H9 (cell line): ENCODE results near the gene ABCD4. TPM values are rescaled to one million over a fixed set of nuclear protein-coding genes. Genes with fewer than 3 reads are reported as not detected.
A peak's percentile ranks its signal among the peaks of the same experiment; 100 is the strongest.

ENCODE experiments used
- DNase-seq: peaks from one replicate; pipeline ENCODE4 v3.0.0-alpha.2; 2017
- H2AFZ ChIP-seq: one replicate; pipeline ENCODE4 v1.6.1; 2013; ENCODE audit warnings: mild to moderate bottlenecking, low read length, control low read depth, moderate library complexity
- H2AK5ac ChIP-seq: 2 replicates; pipeline ENCODE4 v1.6.1; 2013; ENCODE audit warnings: low read length, control low read depth, mixed read lengths; ENCODE audit not compliant: insufficient read length
- H2BK120ac ChIP-seq: one replicate; pipeline ENCODE4 v1.6.1; 2013; ENCODE audit warnings: low read depth, mild to moderate bottlenecking, low read length, control low read depth, inconsistent platforms; ENCODE audit not compliant: poor library complexity, severe bottlenecking
- H2BK12ac ChIP-seq: 2 replicates; pipeline ENCODE4 v1.6.1; 2013; ENCODE audit warnings: low read length, control low read depth, mixed read lengths, low read depth; ENCODE audit not compliant: insufficient read length
- H2BK15ac ChIP-seq: 2 replicates; pipeline ENCODE4 v1.6.1; 2013; ENCODE audit warnings: low read depth, low read length, control low read depth
- H2BK20ac ChIP-seq: one replicate; pipeline ENCODE4 v1.6.1; 2013; ENCODE audit warnings: low read depth, mild to moderate bottlenecking, low read length, control low read depth, inconsistent platforms; ENCODE audit not compliant: poor library complexity, severe bottlenecking
- H2BK5ac ChIP-seq: 2 replicates; pipeline ENCODE4 v1.6.1; 2013; ENCODE audit warnings: low read length, control low read depth, mixed read lengths; ENCODE audit not compliant: insufficient read length
- H3K14ac ChIP-seq: 2 replicates; pipeline ENCODE4 v1.6.1; 2013; ENCODE audit warnings: low read length, control low read depth; ENCODE audit not compliant: insufficient read depth
- H3K18ac ChIP-seq: 2 replicates; pipeline ENCODE4 v1.6.1; 2013; ENCODE audit warnings: low read depth, mild to moderate bottlenecking, mixed read lengths, low read length, control low read depth; ENCODE audit not compliant: insufficient read length
- H3K23ac ChIP-seq: 2 replicates; pipeline ENCODE4 v1.6.1; 2013; ENCODE audit warnings: low read length, control low read depth, mixed read lengths, low read depth; ENCODE audit not compliant: insufficient read length
- H3K23me2 ChIP-seq: 2 replicates; pipeline ENCODE4 v1.6.1; 2013; ENCODE audit warnings: low read depth, mild to moderate bottlenecking, mixed read lengths, low read length, control low read depth; ENCODE audit not compliant: insufficient read length, poor library complexity, severe bottlenecking
- H3K27ac ChIP-seq: 2 replicates; pipeline ENCODE4 v1.5.1; 2013; ENCODE audit warnings: low read length, control low read depth, mixed read lengths, low read depth; ENCODE audit not compliant: insufficient read length
- H3K27me3 ChIP-seq: 2 replicates; pipeline ENCODE4 v1.6.1; 2013; ENCODE audit warnings: low read length, control low read depth, inconsistent platforms; ENCODE audit not compliant: insufficient read depth
- H3K4ac ChIP-seq: 2 replicates; pipeline ENCODE4 v1.6.1; 2013; ENCODE audit warnings: low read depth, mild to moderate bottlenecking, control low read depth, inconsistent platforms, low read length, moderate library complexity
- H3K4me1 ChIP-seq: 2 replicates; pipeline ENCODE4 v1.6.1; 2013; ENCODE audit warnings: low read length, control low read depth, inconsistent platforms; ENCODE audit not compliant: insufficient read depth
- H3K4me2 ChIP-seq: 2 replicates; pipeline ENCODE4 v1.6.1; 2013; ENCODE audit warnings: low read length, control low read depth, mixed read lengths; ENCODE audit not compliant: insufficient read length, insufficient read depth
- H3K56ac ChIP-seq: 2 replicates; pipeline ENCODE4 v1.6.1; 2013; ENCODE audit warnings: low read depth, mild to moderate bottlenecking, mixed read lengths, low read length, control low read depth; ENCODE audit not compliant: insufficient read length
- H3K79me1 ChIP-seq: 2 replicates; pipeline ENCODE4 v1.6.1; 2013; ENCODE audit warnings: low read depth, mild to moderate bottlenecking, moderate library complexity, low read length, control low read depth, inconsistent platforms; ENCODE audit not compliant: insufficient read depth, poor library complexity, severe bottlenecking
- H3K79me2 ChIP-seq: 2 replicates; pipeline ENCODE4 v1.6.1; 2013; ENCODE audit warnings: low read length, control low read depth, inconsistent platforms; ENCODE audit not compliant: insufficient read depth
- H3K9ac ChIP-seq: 2 replicates; pipeline ENCODE4 v1.6.1; 2013; ENCODE audit warnings: low read length, control low read depth, mixed read lengths; ENCODE audit not compliant: insufficient read length; ENCODE audit errors: extremely low read depth
- H3K9me3 ChIP-seq: one replicate; pipeline ENCODE4 v1.6.1; 2013; ENCODE audit warnings: low read depth, low read length, inconsistent platforms; ENCODE audit not compliant: control insufficient read depth
- H3T11ph ChIP-seq: one replicate; pipeline ENCODE4 v1.6.1; 2013; ENCODE audit warnings: mild to moderate bottlenecking, low read length, control low read depth, inconsistent platforms
- H4K20me1 ChIP-seq: one replicate; pipeline ENCODE4 v1.6.1; 2013; ENCODE audit not compliant: control insufficient read depth, insufficient read length, insufficient read depth
- H4K5ac ChIP-seq: 2 replicates; pipeline ENCODE4 v1.6.1; 2013; ENCODE audit warnings: low read depth, mild to moderate bottlenecking, mixed read lengths, low read length, control low read depth; ENCODE audit not compliant: insufficient read length
- H4K8ac ChIP-seq: replicated peaks from 2 replicates; pipeline ENCODE4 v1.6.1; 2013; ENCODE audit warnings: low read length, control low read depth, mixed read lengths, low read depth; ENCODE audit not compliant: insufficient read length
- H4K91ac ChIP-seq: 2 replicates; pipeline ENCODE4 v1.6.1; 2013; ENCODE audit warnings: low read depth, mild to moderate bottlenecking, moderate library complexity, mixed read lengths, low read length, control low read depth; ENCODE audit not compliant: insufficient read length
- H3K27ac Mint-ChIP-seq, 3 experiments: 2 replicates in 2 of 3; 3 replicates in 1 of 3; pipeline ENCODE4 v1.8.0; 2020 to 2021; ENCODE audit warnings: mixed read lengths in 3 of 3, mild to moderate bottlenecking in 1 of 3, moderate library complexity in 1 of 3
- H3K27me3 Mint-ChIP-seq: 2 replicates; pipeline ENCODE4 v1.8.0; 2021; ENCODE audit warnings: low read depth, mild to moderate bottlenecking, moderate library complexity, mixed read lengths
- H3K36me3 Mint-ChIP-seq, 3 experiments: 2 replicates in 2 of 3; 3 replicates in 1 of 3; pipeline ENCODE4 v1.8.0; 2020 to 2021; ENCODE audit warnings: low read depth in 3 of 3, mixed read lengths in 3 of 3; ENCODE audit not compliant: insufficient read depth in 1 of 3
- H3K4me1 Mint-ChIP-seq, 2 experiments: 2 replicates each; pipeline ENCODE4 v1.8.0; 2020; ENCODE audit warnings: mixed read lengths in 2 of 2
- H3K4me3 Mint-ChIP-seq, 2 experiments: 2 replicates in 1 of 2; 3 replicates in 1 of 2; pipeline ENCODE4 v1.8.0; 2020 to 2021; ENCODE audit warnings: mild to moderate bottlenecking in 2 of 2, mixed read lengths in 2 of 2, moderate library complexity in 1 of 2
- H3K9me3 Mint-ChIP-seq, 2 experiments: 2 replicates in 1 of 2; 3 replicates in 1 of 2; pipeline ENCODE4 v1.8.0; 2020; ENCODE audit warnings: mild to moderate bottlenecking in 2 of 2, mixed read lengths in 2 of 2, moderate library complexity in 1 of 2
- WGBS: extraction: QIAGEN DNeasy Blood & Tissue Kit; methylation state at CpG from one replicate; pipeline ENCODE4 v1.1.7; 2013; ENCODE audit warnings: missing lambda C conversion rate, low lambda C conversion rate, mixed read lengths; ENCODE audit not compliant: insufficient read length; ENCODE audit errors: extremely low coverage; 5-methylcytosine and 5-hydroxymethylcytosine counted together
- total RNA-seq: library from RNA; stranded (reverse); gene quantifications from 2 replicates; pipeline ENCODE4 v1.2.1, GENCODE V29; 2021
- TF ChIP-seq, protein P1 (sequence below): fragments of 200-600 bp; sonication (generic); conservative IDR thresholded peaks from 3 replicates; pipeline ENCODE4 v1.8.0; 2021; ENCODE audit warnings: antibody characterized with exemption, mild to moderate bottlenecking

Gene ABCD4
- total RNA-seq, 1 experiment from 2014 or later: 80.9 TPM

DNA sequence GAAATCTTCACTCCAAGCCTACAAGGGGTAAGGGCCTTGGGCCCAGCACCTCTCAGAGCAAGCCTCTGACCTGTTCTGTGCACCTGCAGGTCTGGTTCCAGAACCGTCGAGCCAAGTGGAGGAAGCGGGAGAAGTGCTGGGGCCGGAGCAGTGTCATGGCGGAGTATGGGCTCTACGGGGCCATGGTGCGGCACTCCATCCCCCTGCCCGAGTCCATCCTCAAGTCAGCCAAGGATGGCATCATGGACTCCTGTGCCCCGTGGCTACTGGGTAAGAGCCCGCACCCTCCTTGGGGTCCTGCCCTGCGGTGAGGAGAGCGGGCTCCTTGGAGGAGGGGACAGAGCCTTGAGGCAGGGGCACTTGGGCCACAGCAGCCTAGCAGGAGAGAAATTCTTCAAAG, 43.2 kb downstream of the ABCD4 start:
- H4K5ac ChIP-seq: no peak overlapping the region
- TF ChIP-seq, protein P1, sequence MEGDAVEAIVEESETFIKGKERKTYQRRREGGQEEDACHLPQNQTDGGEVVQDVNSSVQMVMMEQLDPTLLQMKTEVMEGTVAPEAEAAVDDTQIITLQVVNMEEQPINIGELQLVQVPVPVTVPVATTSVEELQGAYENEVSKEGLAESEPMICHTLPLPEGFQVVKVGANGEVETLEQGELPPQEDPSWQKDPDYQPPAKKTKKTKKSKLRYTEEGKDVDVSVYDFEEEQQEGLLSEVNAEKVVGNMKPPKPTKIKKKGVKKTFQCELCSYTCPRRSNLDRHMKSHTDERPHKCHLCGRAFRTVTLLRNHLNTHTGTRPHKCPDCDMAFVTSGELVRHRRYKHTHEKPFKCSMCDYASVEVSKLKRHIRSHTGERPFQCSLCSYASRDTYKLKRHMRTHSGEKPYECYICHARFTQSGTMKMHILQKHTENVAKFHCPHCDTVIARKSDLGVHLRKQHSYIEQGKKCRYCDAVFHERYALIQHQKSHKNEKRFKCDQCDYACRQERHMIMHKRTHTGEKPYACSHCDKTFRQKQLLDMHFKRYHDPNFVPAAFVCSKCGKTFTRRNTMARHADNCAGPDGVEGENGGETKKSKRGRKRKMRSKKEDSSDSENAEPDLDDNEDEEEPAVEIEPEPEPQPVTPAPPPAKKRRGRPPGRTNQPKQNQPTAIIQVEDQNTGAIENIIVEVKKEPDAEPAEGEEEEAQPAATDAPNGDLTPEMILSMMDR: no peak
- no peak overlapping the region for H3K27ac ChIP-seq
- no peak overlapping the region for H3K9ac ChIP-seq
- H3K27me3 Mint-ChIP-seq: peaks cover 47% of the 10 kb centered on the region
- no peaks in the 10 kb centered on the region for H3K9me3 ChIP-seq
- no peak overlapping the region for H4K91ac ChIP-seq
- no CpG with 5 or more reads among the region's 12 CpGs for WGBS
- H3K4me1 Mint-ChIP-seq: 0 out of 4 replicates have a peak, but pooled peaks cover 0 to 3% of the 10 kb centered on the region in 2 experiments
- H3K27me3 ChIP-seq: peaks cover 12% of the 10 kb centered on the region; the same call in 1 of the 2 replicates
- H2BK15ac ChIP-seq: no peak overlapping the region
- H2AK5ac ChIP-seq: no peak overlapping the region
- DNase-seq: no peak
- H3K36me3 Mint-ChIP-seq: no peaks in the 10 kb centered on the region
- H4K20me1 ChIP-seq: no peaks in the 10 kb centered on the region
- no peak overlapping the region for H2BK5ac ChIP-seq
- peaks cover 9% of the 10 kb centered on the region for H3K23me2 ChIP-seq
- no peak overlapping the region for H2BK12ac ChIP-seq
- H3K14ac ChIP-seq: no peak overlapping the region
- no peak overlapping the region for H3K27ac Mint-ChIP-seq
- no peaks in the 10 kb centered on the region for H3K4me1 ChIP-seq
- H3K79me1 ChIP-seq: no peaks in the 10 kb centered on the region
- no peak overlapping the region for H4K8ac ChIP-seq
- no peaks in the 10 kb centered on the region; a peak in 1 of 5 replicates for H3K9me3 Mint-ChIP-seq
- peak overlapping the region in 1 of 2 experiments; percentile 89; a peak in 1 of 5 replicates for H3K4me3 Mint-ChIP-seq
- H2BK120ac ChIP-seq: no peak overlapping the region
- H3K23ac ChIP-seq: no peak overlapping the region
- H3T11ph ChIP-seq: no peak overlapping the region
- no peak overlapping the region for H2AFZ ChIP-seq
- H3K4ac ChIP-seq: no peak overlapping the region
- no peak overlapping the region for H3K4me2 ChIP-seq
- H3K18ac ChIP-seq: no peak overlapping the region
- no peak overlapping the region for H2BK20ac ChIP-seq
- H3K56ac ChIP-seq: no peak overlapping the region
- H3K79me2 ChIP-seq: no peaks in the 10 kb centered on the region
